IMR-90 (cell line): ENCODE data around the gene ALDH2. TPM values are rescaled to one million over a fixed set of nuclear protein-coding genes. Genes with fewer than 3 reads are reported as not detected.

ENCODE experiments used
- ATAC-seq: fragments of 200-7000 bp; cut with Tn5 transposase; 2 replicates; pipeline ENCODE4 v1.9.1; 2020; ENCODE audit warnings: low read depth, mild to moderate bottlenecking, moderate library complexity
- BruUV-seq: library from RNA; stranded (reverse); fragments of 400-500 nt; replicated peaks from 2 replicates; lab custom pipeline; 2021; lab: Mats Ljungman, UMichigan
- CTCF ChIA-PET: fragments of 300-600 bp; formaldehyde crosslinking; extraction: SDS; loops from one replicate; lab custom pipeline; 2021; ENCODE audit warnings: antibody characterized with exemption; lab: Yijun Ruan, JAX
- POLR2A ChIA-PET: fragments of 300-600 bp; sonication (Branson Sonifier 250); formaldehyde crosslinking; loops from one replicate; lab custom pipeline; 2022; ENCODE audit warnings: antibody characterized with exemption; ENCODE audit not compliant: unreplicated experiment; lab: Charles Lee
- DNase-seq: peaks from one replicate; pipeline ENCODE4 v3.0.0; 2013
- H2AFZ ChIP-seq: replicated peaks from 2 replicates; pipeline ENCODE3; 2013; ENCODE audit warnings: low read length, mild to moderate bottlenecking; ENCODE audit not compliant: poor library complexity
- H2AK5ac ChIP-seq: 2 replicates; pipeline ENCODE4 v1.6.1; 2013; ENCODE audit warnings: low read depth, low read length, inconsistent platforms
- H2AK9ac ChIP-seq: replicated peaks from 2 replicates; pipeline ENCODE3; 2013; ENCODE audit warnings: mild to moderate bottlenecking, low read depth, low read length, moderate library complexity; ENCODE audit not compliant: poor library complexity
- H2BK120ac ChIP-seq: 2 replicates; pipeline ENCODE4 v1.6.1; 2013; ENCODE audit warnings: low read depth, low read length, inconsistent platforms
- H2BK15ac ChIP-seq: 3 replicates; pipeline ENCODE4 v1.6.1; 2013; ENCODE audit warnings: low read depth, low read length, inconsistent platforms
- H2BK20ac ChIP-seq: 2 replicates; pipeline ENCODE4 v1.6.1; 2013; ENCODE audit warnings: low read depth, mild to moderate bottlenecking, inconsistent platforms, low read length, moderate library complexity
- H2BK5ac ChIP-seq: 2 replicates; pipeline ENCODE4 v1.6.1; 2013; ENCODE audit warnings: mild to moderate bottlenecking, low read depth, low read length, inconsistent platforms; ENCODE audit not compliant: poor library complexity, severe bottlenecking
- H3K14ac ChIP-seq: replicated peaks from 2 replicates; pipeline ENCODE4 v1.6.1; 2013; ENCODE audit warnings: low read depth, low read length, inconsistent platforms
- H3K18ac ChIP-seq: 2 replicates; pipeline ENCODE4 v1.6.1; 2013; ENCODE audit warnings: low read depth, low read length, control low read depth
- H3K23ac ChIP-seq: 2 replicates; pipeline ENCODE4 v1.6.1; 2013; ENCODE audit warnings: low read depth, low read length, inconsistent platforms
- H3K27ac ChIP-seq: 2 replicates; pipeline ENCODE4 v1.5.1; 2013; ENCODE audit warnings: mild to moderate bottlenecking, control low read depth, low read length; ENCODE audit not compliant: insufficient read depth
- H3K27me3 ChIP-seq: 2 replicates; pipeline ENCODE4 v1.6.1; 2013; ENCODE audit warnings: low read length; ENCODE audit not compliant: control insufficient read depth, insufficient read depth
- H3K36me3 ChIP-seq: 2 replicates; pipeline ENCODE4 v1.6.1; 2013; ENCODE audit warnings: low read length, mixed read lengths; ENCODE audit not compliant: control insufficient read depth, insufficient read depth
- H3K4ac ChIP-seq: 2 replicates; pipeline ENCODE4 v1.6.1; 2013; ENCODE audit warnings: low read depth, low read length, inconsistent platforms
- H3K4me1 ChIP-seq: 2 replicates; pipeline ENCODE4 v1.6.1; 2013; ENCODE audit warnings: low read length, mixed read lengths; ENCODE audit not compliant: control insufficient read depth, insufficient read depth
- H3K4me2 ChIP-seq: 2 replicates; pipeline ENCODE4 v1.6.1; 2013; ENCODE audit warnings: low read depth, mild to moderate bottlenecking, control low read depth, low read length, moderate library complexity
- H3K4me3 ChIP-seq: 2 replicates; pipeline ENCODE4 v1.5.1; 2013; ENCODE audit warnings: low read depth, mild to moderate bottlenecking, control low read depth, low read length, moderate library complexity; ENCODE audit not compliant: insufficient read depth
- H3K56ac ChIP-seq: 2 replicates; pipeline ENCODE4 v1.6.1; 2013; ENCODE audit warnings: low read length, inconsistent platforms; ENCODE audit not compliant: insufficient read depth; ENCODE audit errors: extremely low read depth
- H3K79me1 ChIP-seq, 2 experiments: 2 replicates each; pipeline ENCODE4 v1.6.1; 2013; ENCODE audit warnings: low read length in 2 of 2, inconsistent platforms in 1 of 2, low read depth in 1 of 2
- H3K9ac ChIP-seq: 2 replicates; pipeline ENCODE4 v1.6.1; 2013; ENCODE audit warnings: low read depth, low read length, control low read depth
- H3K9me1 ChIP-seq: 2 replicates; pipeline ENCODE4 v1.6.1; 2013; ENCODE audit warnings: low read length, inconsistent platforms; ENCODE audit not compliant: insufficient read depth
- H3K9me3 ChIP-seq: 2 replicates; pipeline ENCODE4 v1.6.1; 2013; ENCODE audit warnings: low read length; ENCODE audit not compliant: control insufficient read depth, insufficient read depth
- H4K20me1 ChIP-seq: 2 replicates; pipeline ENCODE4 v1.6.1; 2013; ENCODE audit warnings: low read length, inconsistent platforms; ENCODE audit not compliant: insufficient read depth
- H4K5ac ChIP-seq: 2 replicates; pipeline ENCODE4 v1.6.1; 2013; ENCODE audit warnings: mild to moderate bottlenecking, low read depth, low read length, control low read depth
- H4K8ac ChIP-seq, 2 experiments: 2 replicates each; pipeline ENCODE4 v1.6.1; 2013; ENCODE audit warnings: low read depth in 2 of 2, low read length in 2 of 2, control low read depth in 1 of 2, inconsistent platforms in 1 of 2
- H4K91ac ChIP-seq: 2 replicates; pipeline ENCODE4 v1.6.1; 2013; ENCODE audit warnings: low read depth, low read length, inconsistent platforms; ENCODE audit not compliant: insufficient read depth
- BHLHE40 ChIP-seq: fragments of 150-350 bp; IDR thresholded peaks from 2 replicates; pipeline ENCODE4 v1.6.1; 2016; ENCODE audit warnings: mild to moderate bottlenecking, low read depth, low read length
- CEBPB ChIP-seq: IDR thresholded peaks from 2 replicates; pipeline ENCODE4 v1.6.1; 2012; ENCODE audit warnings: low read depth, low read length, improper control_type of control experiment
- CTCF ChIP-seq: conservative IDR thresholded peaks from 2 replicates; pipeline ENCODE4 v1.5.1; 2012; ENCODE audit warnings: mild to moderate bottlenecking, low read depth, low read length, improper control_type of control experiment
- ELK1 ChIP-seq: fragments of 150-350 bp; IDR thresholded peaks from 2 replicates; pipeline ENCODE4 v1.6.1; 2016; ENCODE audit warnings: low read depth, mild to moderate bottlenecking, low read length, moderate library complexity, borderline replicate concordance
- MAFK ChIP-seq: IDR thresholded peaks from 2 replicates; pipeline ENCODE4 v1.6.1; 2012; ENCODE audit warnings: low read depth, low read length, improper control_type of control experiment
- MAZ ChIP-seq: IDR thresholded peaks from 2 replicates; pipeline ENCODE4 v1.6.1; 2012; ENCODE audit warnings: low read depth, mild to moderate bottlenecking, low read length, improper control_type of control experiment, moderate library complexity, borderline replicate concordance
- NFE2L2 ChIP-seq: fragments of 150-350 bp; IDR thresholded peaks from 2 replicates; pipeline ENCODE4 v1.6.1; 2016; ENCODE audit warnings: low read depth, mild to moderate bottlenecking, low read length
- POLR2A ChIP-seq: IDR thresholded peaks from 2 replicates; pipeline ENCODE4 v1.6.1; 2012; ENCODE audit warnings: mild to moderate bottlenecking, low read depth, low read length
- RCOR1 ChIP-seq: IDR thresholded peaks from 2 replicates; pipeline ENCODE4 v1.6.1; 2012; ENCODE audit warnings: mild to moderate bottlenecking, low read length, improper control_type of control experiment; ENCODE audit not compliant: insufficient replicate concordance
- USF2 ChIP-seq: fragments of 150-350 bp; IDR thresholded peaks from 2 replicates; pipeline ENCODE4 v1.6.1; 2017; ENCODE audit warnings: mild to moderate bottlenecking, antibody characterized with exemption, low read length, low read depth
- WGBS, 2 experiments: methylation state at CpG; one replicate each; pipeline versions ENCODE4 v1.1.5 to v1.1.7; 2013; ENCODE audit warnings: missing lambda C conversion rate in 2 of 2; ENCODE audit not compliant: insufficient read length in 1 of 2; ENCODE audit errors: extremely low coverage in 2 of 2; 5-methylcytosine and 5-hydroxymethylcytosine counted together
- dilution Hi-C: fragments of 300-500 bp; cut with HindIII; formaldehyde crosslinking; loops from one replicate; pipeline ENCODE4 v1.14.3; 2018; ENCODE audit warnings: low sequenced_read_pairs; ENCODE audit not compliant: unreplicated experiment
- in situ Hi-C: fragments of 300-500 bp; cut with MboI; formaldehyde crosslinking; loops from 3 replicates; pipeline ENCODE4 v1.14.3; 2019; ENCODE audit warnings: low sequenced_read_pairs, inconsistent platforms, mixed read lengths
- intact Hi-C: fragments of 100-400 bp; cut with micrococcal nuclease; formaldehyde crosslinking; loops from 2 replicates; pipeline ENCODE4 v1.10.0; 2022
- polyA plus RNA-seq, 3 experiments: library from polyadenylated mRNA; depleted of rRNA; stranded (reverse); fragments of >200 nt; gene quantifications; 2 replicates each; pipeline ENCODE4 v1.2.3, GENCODE V29; 2012; ENCODE audit warnings: low replicate concordance in 1 of 3
- total RNA-seq: library from RNA; depleted of rRNA; stranded (reverse); fragments of >200 nt; gene quantifications from 2 replicates; pipeline ENCODE4 v1.2.3, GENCODE V29; 2012

The ALDH2 gene
- total and polyA plus RNA-seq, 2 of the 4 experiments (the other 2 are of a cell fraction), result 16.0 to 41.2 TPM

GRCh38 chr12:111783046-111783445, 16.3 kb downstream of the ALDH2 start:
- H3K56ac ChIP-seq, result no peak overlapping the region
- no peak overlapping the region for H3K4me3 ChIP-seq
- BruUV-seq, result no TSS peak
- H2BK5ac ChIP-seq, result no peak overlapping the region
- dilution Hi-C loops (no loop called here), in situ Hi-C loops (no loop called here), intact Hi-C loops (no loop called here)
- H2AK9ac ChIP-seq, result no peak overlapping the region
- no peak overlapping the region for H4K5ac ChIP-seq
- no peak overlapping the region for H2BK20ac ChIP-seq
- no peak overlapping the region for H3K9ac ChIP-seq
- no peak for TF ChIP-seq RCOR1
- no peak for TF ChIP-seq NFE2L2
- no peak for TF ChIP-seq USF2
- no peak for TF ChIP-seq MAZ
- TF ChIP-seq ELK1, result no peak
- TF ChIP-seq POLR2A, result no peak
- no peak for TF ChIP-seq BHLHE40
- TF ChIP-seq CEBPB, result no peak
- no peak for TF ChIP-seq CTCF
- TF ChIP-seq MAFK, result no peak
- H3K9me3 ChIP-seq, result peaks cover 3% of the 10 kb centered on the region; the same call in 1 of the 2 replicates
- no peak overlapping the region for H2AFZ ChIP-seq
- peaks cover 15% of the 10 kb centered on the region; the same call in 1 of the 2 replicates for H3K9me1 ChIP-seq
- H2AK5ac ChIP-seq, result no peak overlapping the region
- H3K4ac ChIP-seq, result no peak overlapping the region
- peaks cover 5% of the 10 kb centered on the region; the same call in 1 of the 2 replicates for H3K4me1 ChIP-seq
- no peak overlapping the region for H4K91ac ChIP-seq
- POLR2A ChIA-PET, result no interaction called here
- 100% methylated on average over 2 of the region's 17 CpGs; no CpG with 5 or more reads in 1 of the 2 experiments for WGBS, 2 experiments
- H4K8ac ChIP-seq, result no peak overlapping the region
- 0 out of 2 replicates have a peak, but pooled peaks cover 4% of the 10 kb centered on the region for H4K20me1 ChIP-seq
- H2BK15ac ChIP-seq, result no peak overlapping the region
- DNase-seq (no peak), ATAC-seq (no peak)
- no peak overlapping the region for H3K23ac ChIP-seq
- CTCF ChIA-PET, result no interaction called here
- H3K18ac ChIP-seq, result no peak overlapping the region
- no peak overlapping the region for H3K4me2 ChIP-seq
- H3K14ac ChIP-seq, result no peak overlapping the region
- H2BK120ac ChIP-seq, result no peak overlapping the region
- H3K27me3 ChIP-seq, result no peaks in the 10 kb centered on the region
- H3K36me3 ChIP-seq, result peaks cover 63% of the 10 kb centered on the region
- peaks cover 5 to 18% of the 10 kb centered on the region in 2 experiments; a peak in 2 of 4 replicates for H3K79me1 ChIP-seq
- H3K27ac ChIP-seq, result no peak overlapping the region
